GM19452 (cell line): ENCODE results near the gene CAMKMT.
A peak's percentile ranks its signal among the peaks of the same experiment; 100 is the strongest.

Experiments used
- ATAC-seq: cut with Tn5 transposase; IDR thresholded peaks from one replicate; pipeline ENCODE4 v1.9.1; 2021; ENCODE audit not compliant: unreplicated experiment

The CAMKMT gene

GRCh38 chr2:44767691-44768090, 405.9 kb downstream of the CAMKMT start:
- no peak for ATAC-seq

DNA sequence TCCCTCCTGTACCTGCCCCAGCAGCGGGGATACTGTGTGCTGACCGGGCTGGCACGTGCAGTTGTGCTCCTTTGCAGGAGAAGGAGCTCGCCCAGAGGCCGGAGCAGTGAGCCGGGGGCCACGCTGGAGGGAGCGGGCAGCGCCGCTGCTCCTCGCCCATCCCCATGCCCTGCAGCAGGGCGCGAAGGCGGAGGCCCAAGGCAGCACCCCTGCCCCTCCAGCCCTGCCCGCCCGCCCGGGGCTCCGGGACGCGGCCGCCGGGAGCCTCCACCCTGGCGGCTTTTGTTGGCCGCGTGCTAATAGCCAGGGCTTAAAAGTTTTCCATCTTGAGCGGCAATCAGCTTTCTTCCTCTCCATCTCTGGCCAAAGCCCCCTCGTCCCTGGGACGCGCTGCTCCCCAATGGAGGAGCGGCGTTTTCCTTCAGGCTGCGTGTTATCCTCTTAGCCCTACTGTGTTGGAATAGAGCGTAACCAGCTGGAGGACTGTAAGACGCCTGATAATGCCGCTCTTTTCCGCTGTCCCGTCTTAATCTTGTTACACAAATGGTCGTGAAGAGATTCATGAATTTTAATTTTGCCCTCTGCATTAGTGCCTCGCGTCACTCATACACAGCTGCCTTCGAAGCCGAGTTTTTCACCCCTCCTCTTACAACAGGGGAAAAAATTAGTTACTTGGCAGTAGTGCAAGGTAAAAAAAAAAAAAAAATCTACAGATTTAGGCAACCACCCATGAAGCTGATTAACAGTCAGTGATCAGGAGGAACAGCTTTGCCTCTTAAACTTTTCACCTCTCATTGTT, 406.9 kb downstream of the CAMKMT start:
- no peak for ATAC-seq

- ATAC-seq = no peak
Measured at GRCh38 chr2:44769349-44770011, 407.7 kb downstream of the CAMKMT start.

GRCh38 chr2:44770221-44771195, 408.8 kb downstream of the CAMKMT start:
- no peak for ATAC-seq

GRCh38 chr2:44771522-44771921, 409.8 kb downstream of the CAMKMT start:
- no peak for ATAC-seq

DNA sequence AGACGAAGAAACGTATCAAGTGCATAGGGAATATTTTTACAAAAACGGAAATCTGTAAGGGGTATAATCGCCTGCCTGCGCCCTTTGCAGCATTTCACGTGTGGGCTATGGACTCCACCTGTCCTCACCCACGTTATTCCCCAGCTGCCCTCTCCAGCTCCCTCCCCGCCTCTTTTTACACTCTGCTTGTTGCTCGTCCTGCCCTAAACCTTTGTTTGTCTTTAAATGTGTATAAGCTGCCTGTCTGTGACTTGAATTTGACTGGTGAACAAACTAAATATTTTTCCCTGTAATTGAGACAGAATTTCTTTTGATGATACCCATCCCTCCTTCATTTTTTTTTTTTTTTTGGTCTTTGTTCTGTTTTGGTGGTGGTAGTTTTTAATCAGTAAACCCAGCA, 410.4 kb downstream of the CAMKMT start:
- no peak for ATAC-seq

GRCh38 chr2:44772669-44773378, 411.1 kb downstream of the CAMKMT start:
- ATAC-seq = no peak

- no peak for ATAC-seq
Measured at GRCh38 chr2:44774826-44775492, 413.2 kb downstream of the CAMKMT start.

GRCh38 chr2:44777036-44777435, 415.3 kb downstream of the CAMKMT start:
- no peak for ATAC-seq

DNA sequence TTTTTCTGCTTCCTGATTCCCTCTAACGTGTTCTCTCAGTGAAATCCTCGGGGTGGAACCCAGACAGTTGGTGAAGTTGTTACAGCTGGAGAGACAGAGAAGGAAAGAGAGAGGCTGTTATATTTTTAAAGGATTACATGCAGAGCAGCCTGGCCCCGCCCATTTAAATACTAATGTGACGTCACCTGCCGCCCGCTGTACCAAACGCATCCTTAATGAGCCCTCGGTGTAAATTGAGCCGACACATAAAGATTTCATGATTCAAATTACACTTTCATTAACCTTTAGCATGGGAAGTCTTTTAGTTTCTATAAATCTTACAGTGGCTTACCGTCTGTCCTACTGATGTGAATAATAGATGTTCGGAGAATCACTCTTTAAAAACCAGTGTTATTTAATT, 415.8 kb downstream of the CAMKMT start:
- ATAC-seq = no peak

DNA sequence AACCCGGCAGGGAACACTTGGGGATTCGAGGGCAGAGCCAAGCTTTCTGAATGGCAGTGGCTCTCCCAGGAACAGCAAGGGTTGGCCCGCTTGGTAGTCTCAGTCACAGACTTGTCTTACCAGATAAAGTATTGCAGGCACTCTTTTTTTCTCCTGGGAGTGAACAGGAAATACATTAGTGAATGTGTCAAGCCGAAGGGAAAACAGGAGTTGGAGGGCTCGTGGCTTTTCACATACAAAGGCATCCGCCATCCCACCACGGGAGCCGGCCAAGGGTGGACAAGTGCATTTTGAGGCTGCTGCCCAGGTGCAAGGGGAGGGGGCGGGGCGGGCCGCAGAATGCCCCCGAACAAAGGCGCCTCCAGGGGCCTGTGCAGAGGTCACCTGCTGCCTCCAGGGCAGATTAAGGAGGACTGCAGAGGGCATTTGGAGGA, 416.5 kb downstream of the CAMKMT start:
- peak; percentile 53 for ATAC-seq

DNA sequence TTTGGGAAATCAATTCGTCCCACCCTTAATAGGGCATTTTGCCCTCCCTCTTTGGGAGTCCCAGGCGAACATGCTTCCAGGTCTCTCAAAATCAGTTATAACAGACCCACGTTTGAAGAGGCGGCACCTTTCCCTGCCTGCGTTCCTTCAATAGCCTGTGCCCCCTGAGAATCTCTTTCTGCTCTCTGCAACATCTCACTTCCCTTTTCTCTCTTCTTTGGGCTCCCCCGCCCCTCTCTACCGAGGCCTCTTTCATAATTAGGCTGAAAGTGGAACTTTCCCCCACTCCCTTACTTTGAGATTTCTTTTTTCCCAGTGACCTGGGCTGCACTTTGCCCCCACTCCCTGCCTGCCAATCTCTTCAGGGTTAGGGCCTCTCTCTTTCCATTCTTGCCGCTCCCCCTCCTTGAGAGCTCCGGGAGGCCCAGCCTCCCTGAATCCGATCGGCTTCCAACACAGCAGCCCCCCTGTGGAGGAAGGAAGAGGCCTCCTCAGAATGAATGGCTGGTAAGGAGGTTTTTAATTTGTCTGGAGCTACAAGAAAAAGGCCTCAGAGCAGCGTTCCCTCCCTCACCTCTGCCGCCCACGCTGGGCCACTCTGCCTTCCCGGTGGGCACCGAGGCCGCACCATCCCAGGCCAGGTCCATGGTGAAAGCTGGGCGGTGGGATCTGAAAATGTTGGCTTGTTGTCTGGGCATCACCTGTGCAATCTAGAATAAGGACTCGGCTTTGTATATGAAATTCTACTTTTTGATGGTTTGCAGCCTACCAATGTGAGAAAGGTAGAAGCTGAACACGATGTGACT, 417.1 kb downstream of the CAMKMT start:
- peak; percentile 92 for ATAC-seq

DNA sequence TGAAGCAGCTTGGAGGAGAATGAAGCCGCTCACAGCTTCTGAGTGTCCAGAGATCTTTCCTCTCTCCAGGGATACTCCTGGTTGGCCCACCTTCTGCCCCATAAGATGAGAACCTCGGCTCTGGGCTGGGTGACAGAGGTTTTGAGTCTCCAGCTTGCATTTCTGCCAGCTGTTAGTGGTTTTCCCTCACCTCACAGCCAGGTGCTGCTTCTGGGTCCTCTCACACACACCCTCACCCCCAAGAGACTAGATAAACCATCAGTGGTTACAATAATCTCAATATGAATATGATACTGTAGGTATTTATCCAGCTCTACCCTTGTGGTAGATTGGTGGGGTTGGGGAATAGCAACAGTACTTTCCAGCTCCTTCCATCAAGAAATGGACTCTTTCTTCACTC, 418.0 kb downstream of the CAMKMT start:
- no peak for ATAC-seq

DNA sequence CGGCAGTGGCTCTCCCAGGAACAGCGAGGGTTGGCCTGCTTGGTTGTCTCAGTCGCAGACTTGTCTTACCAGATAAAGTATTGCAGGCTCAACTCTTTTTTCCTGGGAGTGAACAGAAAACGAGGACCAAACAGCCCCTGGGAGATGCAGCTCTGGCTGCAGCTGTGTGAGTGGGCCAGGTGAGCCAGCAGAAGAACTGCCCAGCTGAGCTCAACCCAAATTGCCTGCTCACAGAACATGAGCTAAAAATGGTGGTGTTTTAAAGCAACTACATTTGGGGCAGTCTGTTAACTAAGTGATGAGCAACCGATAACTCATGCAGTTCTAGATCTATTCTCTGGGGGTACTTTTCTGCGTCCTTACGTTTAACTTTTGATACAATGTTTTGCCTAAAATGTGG, 418.7 kb downstream of the CAMKMT start:
- ATAC-seq = no peak

GRCh38 chr2:44785433-44785832, 423.7 kb downstream of the CAMKMT start:
- no peak for ATAC-seq

- ATAC-seq = no peak
Measured at GRCh38 chr2:44786045-44786816, 424.5 kb downstream of the CAMKMT start.

DNA sequence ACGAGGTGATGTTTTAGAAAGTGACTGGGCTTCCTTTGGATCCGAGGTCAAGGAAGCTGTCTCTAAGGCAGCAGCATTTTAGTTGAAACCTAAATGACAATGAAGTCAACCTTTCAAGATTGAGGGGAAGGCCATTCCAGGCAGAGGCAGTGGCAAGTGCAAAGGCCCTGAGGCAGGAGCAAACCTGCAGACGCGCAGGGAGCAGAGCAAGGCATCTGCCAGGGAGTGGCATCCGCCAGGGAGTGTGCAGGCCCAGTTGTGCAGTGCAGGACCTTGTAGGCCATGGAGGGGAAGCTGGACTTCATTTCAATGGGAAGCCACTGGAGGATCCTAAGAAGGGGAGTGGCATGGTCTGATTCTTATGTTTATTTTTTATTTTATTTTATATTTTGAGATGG, 425.1 kb downstream of the CAMKMT start:
- ATAC-seq = no peak

- ATAC-seq = no peak
Measured at GRCh38 chr2:44787663-44788062, 425.9 kb downstream of the CAMKMT start.

GRCh38 chr2:44789446-44789845, 427.7 kb downstream of the CAMKMT start:
- no peak for ATAC-seq
